KMS-11 (cell line): Measurements from ENCODE around the gene IMMP2L.

ENCODE experiments used
- H2AFZ ChIP-seq: fragments of 200-600 bp; sonication (generic); 2 replicates; pipeline ENCODE4 v1.6.1; 2016; ENCODE audit warnings: antibody characterized with exemption, mixed run types, low read depth
- H3K27ac ChIP-seq: fragments of 200-600 bp; sonication (generic); 2 replicates; pipeline ENCODE4 v1.6.1; 2016; ENCODE audit warnings: mild to moderate bottlenecking, mixed run types
- H3K27me3 ChIP-seq: fragments of 200-600 bp; sonication (generic); 2 replicates; pipeline ENCODE4 v1.6.1; 2017; ENCODE audit warnings: mild to moderate bottlenecking, low read depth, mixed run types, moderate library complexity; ENCODE audit not compliant: insufficient read depth
- H3K36me3 ChIP-seq: fragments of 200-600 bp; sonication (generic); 2 replicates; pipeline ENCODE4 v1.6.1; 2017; ENCODE audit warnings: mild to moderate bottlenecking, mixed run types; ENCODE audit not compliant: insufficient read depth
- H3K4me1 ChIP-seq: fragments of 200-600 bp; sonication (generic); 2 replicates; pipeline ENCODE4 v1.6.1; 2016; ENCODE audit warnings: mild to moderate bottlenecking, low read depth, mixed run types; ENCODE audit not compliant: poor library complexity, severe bottlenecking
- H3K4me2 ChIP-seq: fragments of 200-600 bp; sonication (generic); 2 replicates; pipeline ENCODE4 v1.7.0; 2016; ENCODE audit warnings: mild to moderate bottlenecking, mixed run types
- H3K4me3 ChIP-seq: fragments of 200-600 bp; sonication (generic); IDR thresholded peaks from 2 replicates; pipeline ENCODE4 v1.6.1; 2017; ENCODE audit warnings: low read depth, low read length, mixed read lengths; ENCODE audit not compliant: insufficient read depth
- H3K79me2 ChIP-seq: fragments of 200-600 bp; sonication (generic); 2 replicates; pipeline ENCODE4 v1.6.1; 2016; ENCODE audit warnings: low read depth, mixed run types; ENCODE audit not compliant: insufficient read depth
- H3K9ac ChIP-seq: fragments of 200-600 bp; sonication (generic); 2 replicates; pipeline ENCODE4 v1.6.1; 2016; ENCODE audit warnings: mild to moderate bottlenecking, mixed run types
- H4K20me1 ChIP-seq: fragments of 200-600 bp; sonication (generic); 2 replicates; pipeline ENCODE4 v1.6.1; 2016; ENCODE audit warnings: mild to moderate bottlenecking, mixed run types; ENCODE audit not compliant: insufficient read depth
- TF ChIP-seq, protein P1 (sequence below): fragments of 200-600 bp; sonication (generic); conservative IDR thresholded peaks from 2 replicates; pipeline ENCODE4 v1.6.1; 2017; ENCODE audit warnings: low read depth, mild to moderate bottlenecking, antibody characterized with exemption, low read length, moderate library complexity, mixed read lengths

Gene IMMP2L

DNA sequence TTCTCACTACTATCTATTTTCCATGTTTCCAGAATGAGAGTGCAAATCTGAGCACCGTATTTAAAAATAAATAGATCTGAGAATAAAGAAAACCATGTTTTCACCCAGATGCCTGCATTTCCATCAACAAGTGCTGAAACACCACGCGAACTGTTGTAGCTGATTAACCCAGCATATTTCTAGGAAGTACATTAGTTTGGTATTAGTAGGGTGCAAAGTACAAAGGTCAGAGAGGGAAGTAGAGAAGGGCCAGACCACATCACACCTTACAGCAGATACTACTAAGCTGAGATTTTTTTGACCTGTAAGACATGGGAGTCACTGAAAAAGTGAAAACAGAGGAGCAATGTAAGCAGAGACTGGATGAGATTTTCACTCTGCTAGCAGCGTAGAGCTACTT is 181.3 kb downstream of the IMMP2L start:
- Histone ChIP-seq H3K4me2 (no peak overlapping the region), H3K27me3 (no peaks in the 10 kb centered on the region), H3K9ac (no peak overlapping the region), H3K4me3 (no peak overlapping the region), H3K79me2 (no peaks in the 10 kb centered on the region), H3K4me1 (no peaks in the 10 kb centered on the region), H3K36me3 (no peaks in the 10 kb centered on the region; the same call in 1 of the 2 replicates), H3K27ac (no peak overlapping the region), H4K20me1 (no peaks in the 10 kb centered on the region), H2AFZ (no peak overlapping the region)
- TF ChIP-seq, protein P1, sequence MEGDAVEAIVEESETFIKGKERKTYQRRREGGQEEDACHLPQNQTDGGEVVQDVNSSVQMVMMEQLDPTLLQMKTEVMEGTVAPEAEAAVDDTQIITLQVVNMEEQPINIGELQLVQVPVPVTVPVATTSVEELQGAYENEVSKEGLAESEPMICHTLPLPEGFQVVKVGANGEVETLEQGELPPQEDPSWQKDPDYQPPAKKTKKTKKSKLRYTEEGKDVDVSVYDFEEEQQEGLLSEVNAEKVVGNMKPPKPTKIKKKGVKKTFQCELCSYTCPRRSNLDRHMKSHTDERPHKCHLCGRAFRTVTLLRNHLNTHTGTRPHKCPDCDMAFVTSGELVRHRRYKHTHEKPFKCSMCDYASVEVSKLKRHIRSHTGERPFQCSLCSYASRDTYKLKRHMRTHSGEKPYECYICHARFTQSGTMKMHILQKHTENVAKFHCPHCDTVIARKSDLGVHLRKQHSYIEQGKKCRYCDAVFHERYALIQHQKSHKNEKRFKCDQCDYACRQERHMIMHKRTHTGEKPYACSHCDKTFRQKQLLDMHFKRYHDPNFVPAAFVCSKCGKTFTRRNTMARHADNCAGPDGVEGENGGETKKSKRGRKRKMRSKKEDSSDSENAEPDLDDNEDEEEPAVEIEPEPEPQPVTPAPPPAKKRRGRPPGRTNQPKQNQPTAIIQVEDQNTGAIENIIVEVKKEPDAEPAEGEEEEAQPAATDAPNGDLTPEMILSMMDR = no peak

DNA sequence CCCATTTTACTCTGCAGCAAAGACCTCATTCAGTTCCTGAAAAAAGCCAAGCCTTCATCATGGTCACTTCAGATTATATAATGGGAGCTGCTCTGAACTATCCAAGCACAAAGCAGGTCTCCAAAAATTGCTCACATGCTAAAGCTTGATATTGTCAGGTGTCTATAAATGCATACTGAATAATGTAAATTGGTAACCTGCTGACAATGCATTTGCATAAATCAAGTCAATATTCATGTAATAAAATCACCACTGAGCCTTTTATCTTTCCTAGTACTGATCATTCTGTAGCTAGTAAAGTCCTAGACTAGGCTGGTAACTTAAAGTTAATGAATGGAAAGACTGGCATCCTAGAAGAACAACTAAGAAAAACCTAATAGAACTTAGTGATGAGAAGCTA is 188.3 kb downstream of the IMMP2L start:
- Histone ChIP-seq H3K36me3 (no peaks in the 10 kb centered on the region; the same call in 1 of the 2 replicates), H4K20me1 (no peaks in the 10 kb centered on the region), H2AFZ (no peak overlapping the region), H3K27me3 (no peaks in the 10 kb centered on the region), H3K4me2 (no peak overlapping the region), H3K79me2 (no peaks in the 10 kb centered on the region), H3K4me1 (no peaks in the 10 kb centered on the region), H3K9ac (no peak overlapping the region), H3K4me3 (no peak overlapping the region), H3K27ac (no peak overlapping the region)
- TF ChIP-seq, protein P1 = no peak

DNA sequence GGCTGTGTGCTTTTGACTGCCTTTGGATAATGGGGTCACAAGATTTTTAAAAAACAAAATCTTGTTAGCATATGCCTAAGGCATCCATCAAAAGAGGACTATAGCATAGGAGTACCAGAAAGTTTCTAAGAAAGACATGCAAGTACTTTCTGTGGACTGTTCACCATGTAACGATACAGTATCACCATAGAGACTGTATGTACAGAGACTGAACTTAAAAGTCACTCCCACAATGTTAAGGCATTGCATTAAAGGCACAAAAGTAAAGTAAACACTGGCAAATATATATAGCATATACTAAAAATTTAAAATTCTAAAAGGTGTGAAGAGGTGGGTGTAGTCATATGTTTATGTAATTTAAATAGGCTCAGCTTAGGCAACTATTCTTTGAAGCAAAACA is 190.9 kb downstream of the IMMP2L start:
- no peaks in the 10 kb centered on the region for H4K20me1 ChIP-seq
- no peak overlapping the region for H3K4me2 ChIP-seq
- no peak overlapping the region for H2AFZ ChIP-seq
- H3K79me2 ChIP-seq = no peaks in the 10 kb centered on the region
- TF ChIP-seq, protein P1 = no peak
- no peaks in the 10 kb centered on the region for H3K4me1 ChIP-seq
- H3K9ac ChIP-seq = no peak overlapping the region
- H3K27ac ChIP-seq = no peak overlapping the region
- H3K4me3 ChIP-seq = no peak overlapping the region
- no peaks in the 10 kb centered on the region for H3K36me3 ChIP-seq
- H3K27me3 ChIP-seq = no peaks in the 10 kb centered on the region

DNA sequence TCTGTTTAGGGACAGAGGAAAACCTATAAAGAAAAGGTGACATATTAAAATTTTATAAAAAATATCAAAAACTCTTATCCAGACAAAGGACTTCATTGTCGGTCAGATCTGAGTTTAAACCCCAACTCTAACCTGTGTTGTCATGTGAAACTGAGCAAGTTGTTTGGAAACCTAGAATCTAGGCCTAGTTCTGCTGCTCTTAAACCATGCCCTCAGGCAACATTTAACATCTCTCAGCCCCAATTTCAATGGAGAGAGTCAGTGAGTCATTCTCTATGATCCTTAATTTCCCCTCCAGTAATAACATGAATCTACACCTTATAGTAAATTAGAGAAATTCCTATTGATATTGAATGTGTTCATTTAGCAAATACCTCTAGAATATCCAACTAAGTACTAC is 192.3 kb downstream of the IMMP2L start:
- TF ChIP-seq, protein P1 = no peak
- Histone ChIP-seq H3K36me3 (no peaks in the 10 kb centered on the region), H2AFZ (no peak overlapping the region), H3K4me3 (no peak overlapping the region), H3K4me1 (no peaks in the 10 kb centered on the region), H3K27ac (no peak overlapping the region), H3K9ac (no peak overlapping the region), H3K27me3 (no peaks in the 10 kb centered on the region), H3K79me2 (no peaks in the 10 kb centered on the region), H3K4me2 (no peak overlapping the region), H4K20me1 (no peaks in the 10 kb centered on the region)
